NCI-H2081 (cell line): Measurements from ENCODE around the gene ATG101.

ENCODE experiments used
- DNase-seq, 2 experiments: peaks; one replicate each; lab custom pipeline; 2025; lab: John Stamatoyannopoulos, UW

ATG101 gene

DNA sequence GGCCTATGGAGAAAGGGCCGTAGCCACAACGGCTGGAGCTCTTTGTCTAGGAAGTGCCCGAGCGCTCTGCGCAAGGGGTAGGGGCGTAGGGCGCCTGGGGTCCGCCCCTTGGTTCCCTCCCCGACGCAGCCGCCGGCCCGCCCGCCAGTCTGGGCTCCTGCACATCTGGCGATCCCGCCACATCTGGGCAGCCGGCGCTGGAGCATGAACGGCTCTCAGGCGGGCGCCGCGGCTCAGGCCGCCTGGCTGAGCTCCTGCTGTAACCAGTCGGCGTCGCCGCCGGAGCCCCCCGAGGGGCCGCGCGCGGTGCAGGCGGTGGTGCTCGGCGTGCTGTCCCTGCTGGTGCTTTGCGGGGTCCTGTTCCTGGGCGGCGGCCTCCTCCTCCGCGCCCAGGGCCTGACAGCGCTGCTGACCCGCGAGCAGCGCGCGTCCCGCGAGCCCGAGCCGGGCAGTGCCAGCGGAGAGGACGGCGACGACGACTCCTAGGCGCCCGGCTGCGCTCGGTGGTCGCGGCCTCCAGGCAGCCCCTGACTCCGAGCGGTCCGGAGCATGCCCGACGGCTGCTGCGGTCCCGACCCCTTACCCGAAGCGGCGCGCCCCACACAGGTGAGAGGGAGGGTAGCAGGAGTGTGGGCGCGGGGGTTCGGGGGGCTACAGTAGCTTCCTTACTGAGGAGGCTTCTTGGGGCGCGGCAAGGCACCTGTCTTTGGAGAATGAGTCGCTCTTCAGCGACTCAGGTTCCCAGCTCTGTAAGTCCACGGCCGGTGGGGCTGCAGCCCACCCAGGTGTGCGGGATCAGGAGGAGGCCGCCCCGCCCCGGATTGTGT, 10.0 kb downstream of the ATG101 start, which contains the start of gene SMIM41:
Gene SMIM41, plus strand, starts transcription at position 129 of the 827 bp plus-strand sequence. Its CDS starts 76 bp downstream, at position 205.
- no peak for DNase-seq

DNA sequence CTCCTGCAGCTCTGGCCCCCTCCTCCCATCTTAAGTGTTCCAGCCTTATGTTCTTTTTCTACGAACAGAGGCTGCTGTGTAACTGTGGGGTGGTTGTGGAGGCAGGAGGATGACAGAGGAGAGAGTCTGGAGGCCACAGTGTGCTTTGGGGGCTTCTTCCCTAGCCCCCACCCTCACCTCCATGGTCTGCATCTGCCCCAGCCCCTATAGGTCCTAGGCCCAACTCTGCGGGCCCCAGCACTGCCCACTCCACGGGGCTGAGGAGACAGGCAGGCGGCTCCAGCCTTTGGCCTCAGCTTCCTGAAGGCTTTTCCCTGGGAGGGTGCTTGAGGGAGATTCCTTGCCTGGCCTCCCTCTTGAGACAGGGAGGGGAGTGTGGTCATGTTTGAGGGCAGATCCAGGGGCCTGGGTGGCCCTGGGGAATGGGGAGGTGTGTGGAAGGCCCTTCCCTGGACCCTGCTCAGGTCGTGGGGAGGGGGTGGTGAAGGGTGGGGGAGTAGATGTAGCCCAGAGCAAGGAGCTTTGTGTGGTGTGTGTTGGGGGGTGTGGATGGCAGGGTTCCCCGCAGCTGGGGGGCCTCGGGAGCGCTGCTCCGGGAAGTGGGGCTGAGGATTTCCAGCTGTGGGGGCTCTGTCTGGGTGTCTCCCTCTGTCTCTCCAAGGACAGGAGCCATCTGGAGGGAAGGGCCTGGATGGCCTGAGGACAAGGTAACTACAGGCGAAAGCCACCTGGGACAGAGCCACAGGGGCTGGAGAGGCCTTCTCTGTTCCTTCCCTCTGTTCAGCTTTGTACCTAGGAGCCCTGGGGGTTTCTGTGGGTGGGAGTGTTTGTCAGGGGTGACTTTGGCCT, 10.8 kb downstream of the ATG101 start:
- peak in 1 of 2 experiments; percentile 63 for DNase-seq

DNA sequence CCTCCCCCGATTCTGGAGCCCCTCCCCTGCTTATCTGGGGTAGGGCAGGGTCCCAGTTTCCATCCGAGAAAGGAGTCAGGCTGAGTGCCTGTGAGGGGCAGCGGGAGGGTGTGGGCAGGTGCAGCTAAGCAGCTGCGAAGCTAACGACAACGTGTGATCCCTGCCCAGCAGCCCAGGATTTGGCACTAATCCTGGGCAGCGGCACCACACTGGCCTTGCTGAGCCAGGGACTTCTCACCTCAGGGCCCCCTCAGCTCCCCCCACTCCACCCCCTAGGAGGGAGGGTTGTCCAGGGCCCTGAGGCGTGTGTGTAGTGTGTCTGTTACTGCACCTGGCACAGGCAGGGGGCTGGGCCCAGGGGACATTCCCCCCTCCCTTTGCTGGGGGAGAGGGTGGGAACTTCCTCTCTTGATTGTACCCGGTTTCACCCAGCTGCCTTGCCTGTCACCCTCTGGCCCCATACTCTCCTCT, 11.5 kb downstream of the ATG101 start:
- DNase-seq = peak; percentile 92 to 96

DNA sequence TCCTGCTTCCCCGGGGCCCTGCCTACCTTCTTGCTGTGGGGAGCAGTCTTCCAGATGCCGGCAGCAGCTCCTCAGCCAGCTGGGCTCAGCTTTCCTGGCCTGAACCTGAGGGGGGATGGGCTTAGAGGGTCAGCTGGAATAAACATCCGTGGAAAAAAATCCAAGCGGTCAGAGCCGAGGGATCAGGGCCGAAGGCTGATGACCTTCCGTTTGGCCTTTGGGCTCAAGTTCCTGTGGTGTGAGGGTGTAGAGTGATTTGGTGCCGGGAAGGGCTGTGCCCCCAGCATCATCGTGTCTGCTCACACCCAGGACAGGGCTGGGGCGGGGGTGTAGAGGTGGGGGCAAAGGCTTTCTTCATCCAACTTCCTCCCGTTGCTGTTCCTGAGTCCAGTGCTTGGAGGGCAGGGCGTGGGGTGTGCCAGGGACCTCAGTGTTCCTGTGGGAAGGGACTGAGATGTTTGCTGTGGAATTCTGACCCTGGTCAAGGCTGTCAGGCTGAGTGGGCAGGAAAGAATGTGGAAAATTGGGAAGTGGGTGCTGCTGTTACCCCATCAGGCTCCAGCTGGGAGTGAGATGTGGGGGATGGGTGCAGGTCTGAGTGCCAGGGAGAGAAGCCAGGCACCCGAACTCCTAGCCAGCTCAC, 12.4 kb downstream of the ATG101 start:
- no peak for DNase-seq

DNA sequence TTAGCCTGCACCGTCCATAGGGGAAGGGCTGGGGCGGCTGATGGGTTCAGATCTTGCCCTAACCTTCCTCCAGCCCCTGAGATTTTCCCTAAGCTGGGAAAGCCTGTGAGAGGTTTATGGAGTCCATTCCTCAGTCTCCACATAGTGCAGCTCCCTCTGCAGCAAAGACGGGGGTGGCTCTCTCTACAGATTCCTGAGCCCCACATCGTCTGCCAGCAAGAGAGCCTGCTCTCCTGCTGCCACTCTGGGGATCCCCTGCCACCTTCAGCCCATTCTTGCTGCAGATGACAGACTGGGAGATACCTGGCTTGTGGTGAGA, 12.8 kb downstream of the ATG101 start:
- no peak for DNase-seq

DNA sequence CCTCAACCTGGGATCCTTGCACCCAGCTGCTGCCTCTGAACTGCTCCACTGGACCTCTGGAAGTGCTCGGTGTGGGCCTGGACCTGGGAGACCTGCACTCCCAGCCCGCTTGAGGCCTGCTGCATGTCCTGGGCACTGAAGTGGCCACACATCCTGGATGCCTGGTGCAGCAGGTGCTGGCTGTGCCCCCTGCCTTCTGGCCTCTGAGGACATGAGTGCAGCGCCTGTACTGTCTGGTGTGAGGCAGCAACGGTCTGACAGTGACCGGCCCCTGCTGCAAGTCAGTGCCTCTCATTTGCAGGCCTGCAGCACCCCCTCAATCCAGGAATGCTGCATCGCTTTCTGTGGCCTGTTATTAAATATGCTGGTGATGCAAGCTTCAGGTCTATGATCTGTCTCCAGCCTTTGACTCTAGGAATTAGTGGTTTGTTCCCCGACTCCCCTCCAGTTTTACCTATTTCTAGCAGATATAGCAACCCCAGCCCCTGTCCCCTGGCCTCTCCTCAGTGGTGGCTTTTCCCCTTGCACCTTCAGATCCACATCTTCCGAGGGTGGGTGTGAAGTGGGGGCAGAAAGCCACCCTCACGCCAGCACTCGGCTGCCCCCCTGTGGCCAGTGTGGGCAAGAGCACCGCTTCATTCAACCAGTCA, 13.3 kb downstream of the ATG101 start:
- DNase-seq = peak; percentile 53 to 65

DNA sequence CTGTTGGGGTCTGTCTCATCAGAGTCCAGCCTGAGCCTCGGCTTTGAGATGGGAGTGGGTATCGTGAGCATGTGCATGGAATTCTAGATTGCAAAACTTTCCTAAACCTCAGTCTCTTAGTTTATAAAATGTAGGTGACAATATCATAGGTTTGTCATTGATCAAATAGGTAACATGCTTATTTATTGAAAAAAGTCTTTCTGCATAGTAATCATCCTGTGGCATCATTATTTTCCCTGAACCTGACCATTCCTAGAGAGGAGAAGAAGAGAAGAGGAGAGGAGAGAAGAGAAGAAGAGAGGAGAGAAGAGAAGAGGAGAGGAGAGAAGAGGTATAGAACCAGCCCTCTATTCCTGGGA, 13.8 kb downstream of the ATG101 start:
- DNase-seq = no peak

DNA sequence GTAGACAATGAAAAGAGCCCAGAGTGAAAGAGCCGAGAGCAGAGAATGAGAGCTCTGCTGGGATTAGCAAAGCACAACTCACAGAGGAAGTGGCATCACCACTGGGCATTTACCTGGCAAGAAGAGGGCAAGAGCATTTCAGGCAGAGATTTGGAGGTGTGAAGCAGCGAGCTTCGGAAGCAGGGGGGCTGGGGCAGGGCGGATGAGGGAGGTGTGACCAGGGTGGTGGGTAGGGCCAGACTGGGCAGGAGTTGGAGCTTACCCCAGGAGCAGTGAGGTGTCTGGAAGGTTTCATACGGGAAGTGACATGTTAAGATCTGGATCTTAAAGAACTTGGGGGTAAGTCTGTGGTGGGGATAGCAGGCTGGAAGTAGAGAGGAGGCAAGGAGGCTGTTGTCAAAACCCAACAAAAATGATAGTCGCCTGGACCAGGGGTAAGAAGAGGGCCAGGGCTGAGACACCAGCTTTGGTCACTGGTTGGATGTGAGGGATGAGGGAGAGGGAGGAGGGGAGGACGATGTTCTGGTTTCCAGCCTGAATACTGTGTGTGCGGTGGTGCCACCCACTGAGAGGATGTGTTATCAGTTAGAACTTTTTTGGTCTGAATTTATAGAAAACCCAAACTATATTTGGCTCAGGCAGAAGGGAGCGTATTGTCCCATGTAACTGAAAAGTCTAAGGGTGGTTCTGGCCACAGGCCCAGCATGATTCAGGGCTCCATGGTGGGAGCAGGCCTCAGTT, 14.9 kb downstream of the ATG101 start:
- DNase-seq = no peak

DNA sequence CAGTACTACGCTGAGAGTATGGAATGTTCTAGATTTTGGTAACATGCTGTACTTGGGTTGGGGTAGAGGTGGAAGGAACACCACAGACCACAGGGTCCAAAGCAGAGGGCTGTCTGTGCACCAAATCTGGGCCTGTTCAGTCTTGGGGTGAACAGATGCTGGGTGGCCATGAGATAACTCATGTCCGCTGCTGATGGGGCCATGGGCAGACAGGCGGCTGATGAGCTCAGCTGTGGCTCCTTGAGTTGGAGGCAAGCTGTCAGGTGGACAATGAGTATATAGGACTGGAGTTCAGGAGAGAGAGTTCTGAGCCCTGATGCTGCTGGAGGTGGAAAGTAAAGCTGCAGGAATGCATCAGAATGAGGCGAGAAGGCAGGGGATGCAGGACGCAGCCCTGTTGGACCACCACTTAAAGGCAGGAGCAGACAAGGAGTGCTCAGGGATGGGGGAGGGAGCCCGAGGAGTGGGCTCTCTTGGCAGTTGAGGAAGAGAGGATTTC, 16.0 kb downstream of the ATG101 start:
- no peak for DNase-seq

DNA sequence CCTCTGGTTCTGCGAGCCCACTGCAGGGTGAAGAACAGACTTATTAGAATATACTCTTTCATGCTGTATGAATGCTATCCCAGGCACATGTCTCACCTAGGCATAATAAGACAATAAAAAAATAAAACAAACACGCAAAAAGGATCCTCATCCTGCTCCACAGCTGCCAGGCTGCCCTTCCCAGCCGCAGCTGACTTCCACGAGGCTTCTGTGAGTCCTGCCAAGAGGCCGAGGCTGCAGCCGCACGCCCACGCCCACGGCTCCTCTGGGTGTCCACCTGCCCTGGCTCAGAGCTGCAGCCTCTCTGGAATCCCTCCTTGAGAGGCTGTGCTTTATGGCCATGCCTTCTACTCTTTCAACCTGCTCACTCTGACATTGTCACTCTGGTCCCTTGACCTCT, 16.6 kb downstream of the ATG101 start:
- peak in 1 of 2 experiments; percentile 30 for DNase-seq

DNA sequence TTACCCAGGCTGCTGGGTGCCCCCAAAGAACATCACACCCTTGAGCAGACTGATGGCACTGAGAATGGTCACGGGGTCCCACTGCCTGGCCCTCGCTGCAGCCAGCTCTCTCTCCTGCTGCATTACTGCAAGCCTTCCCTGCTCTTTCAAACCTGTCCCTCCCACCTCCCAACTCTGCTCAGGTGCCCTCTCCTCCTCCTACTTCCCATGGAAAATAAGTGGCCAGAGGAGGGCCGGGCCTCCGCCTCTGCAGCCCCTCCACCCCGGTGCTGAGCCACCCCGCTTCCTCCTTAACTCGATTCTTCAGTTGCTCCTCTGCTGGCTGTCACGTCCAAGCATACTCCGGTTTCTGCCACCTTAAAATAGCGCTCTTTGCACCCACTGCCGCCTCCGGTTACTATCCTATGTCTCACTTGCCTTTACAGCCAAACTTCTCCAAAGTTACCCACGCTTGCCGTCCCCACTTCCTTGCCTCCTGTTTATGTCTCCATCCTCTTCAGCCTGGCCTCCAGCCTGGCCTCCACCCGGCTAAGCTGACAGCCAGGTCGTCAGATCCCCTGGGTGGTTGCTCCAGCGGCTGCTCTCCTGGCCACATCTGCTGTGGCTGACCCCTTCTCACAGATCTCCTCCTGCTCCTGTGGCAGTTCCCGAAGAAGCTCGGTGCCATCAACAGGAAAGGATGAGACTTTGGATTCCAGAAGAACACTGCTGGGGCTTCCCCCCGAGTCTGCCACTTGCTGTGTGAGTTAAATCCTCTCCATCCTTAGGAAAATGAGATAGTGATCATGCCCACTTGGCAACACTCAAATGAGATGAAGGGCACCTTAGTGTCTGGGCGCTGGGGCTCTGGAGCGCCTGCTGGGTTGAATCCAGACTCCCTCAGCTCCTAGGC, 17.4 kb downstream of the ATG101 start:
- DNase-seq = no peak

DNA sequence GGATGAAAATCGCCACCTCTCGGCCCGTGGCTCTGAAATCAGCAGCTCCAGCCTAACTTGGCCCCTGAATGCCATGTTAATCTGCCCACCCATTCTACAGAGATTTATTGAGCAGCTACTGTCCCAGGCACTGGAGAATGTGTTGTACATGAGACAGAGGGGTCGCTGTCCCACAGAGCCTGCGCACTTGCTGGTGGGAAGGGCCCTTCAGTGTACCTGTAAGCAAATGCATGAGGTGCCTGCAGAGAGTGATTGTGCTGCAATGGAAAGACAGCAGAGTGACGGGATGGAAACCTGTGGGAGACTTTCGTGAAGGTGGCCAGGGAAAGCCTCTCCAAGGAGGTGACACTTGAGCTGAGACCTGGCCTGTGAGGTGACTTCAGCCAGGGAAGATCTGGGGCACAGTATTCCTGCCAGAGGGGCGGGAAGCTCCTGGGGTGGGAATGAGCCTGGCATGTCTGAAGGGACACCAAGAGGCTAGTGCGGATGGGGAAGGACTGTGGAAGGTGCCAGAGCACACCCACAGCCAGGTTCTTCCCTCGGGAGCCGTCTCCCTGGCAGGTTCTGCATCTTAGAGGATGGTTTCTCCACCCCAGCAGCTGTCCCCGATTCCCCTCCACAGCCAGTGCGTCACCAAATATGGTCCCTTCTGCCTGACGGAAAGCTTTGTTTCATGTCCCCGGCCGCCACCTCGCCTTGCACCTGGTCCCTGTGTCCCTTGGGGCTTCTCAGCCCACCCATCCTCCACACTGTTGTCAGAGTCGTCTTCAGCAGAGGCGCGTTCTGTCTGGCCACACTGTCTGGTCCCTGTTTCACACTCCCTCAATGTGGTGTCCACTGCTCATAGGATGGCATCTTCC, 18.4 kb downstream of the ATG101 start:
- no peak for DNase-seq

DNA sequence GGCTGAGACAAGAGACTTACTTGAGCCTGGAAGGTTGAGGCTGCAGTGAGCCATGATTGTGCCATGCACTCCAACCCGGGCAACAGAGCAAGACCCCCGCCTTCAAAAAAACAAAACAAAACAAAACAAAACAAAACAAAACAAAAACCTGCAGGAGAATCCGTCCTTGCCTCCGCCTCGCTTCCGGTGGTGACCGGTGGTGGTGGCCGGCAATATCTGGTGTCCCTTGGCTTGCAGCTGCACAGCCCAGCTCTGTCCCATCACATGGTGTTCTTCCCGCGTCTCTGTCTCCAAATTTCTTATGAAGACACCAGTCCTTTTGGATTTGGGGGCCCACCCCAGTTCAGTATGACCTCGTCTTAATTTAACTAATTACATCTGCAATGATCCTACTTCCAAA, 19.7 kb downstream of the ATG101 start:
- DNase-seq = no peak

DNA sequence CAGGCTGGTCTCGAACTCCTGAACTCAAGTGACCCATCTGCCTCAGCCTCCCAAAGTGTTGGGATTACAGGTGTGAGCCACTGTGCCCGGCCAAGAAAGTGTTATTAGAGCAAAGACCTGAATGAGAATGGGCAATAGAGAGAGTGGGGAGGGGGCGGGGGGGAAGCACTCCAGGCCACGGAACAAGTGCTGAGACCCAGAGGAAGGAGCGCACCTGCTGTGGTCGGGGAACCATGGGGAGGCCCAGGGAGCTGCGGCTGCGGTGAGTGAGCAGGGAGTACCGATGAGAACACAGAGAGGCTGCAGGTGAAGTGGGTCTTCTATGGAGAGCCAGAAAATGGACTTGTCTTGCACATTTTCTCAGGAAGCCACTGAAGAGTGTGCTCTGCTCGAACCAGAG, 20.5 kb downstream of the ATG101 start:
- DNase-seq = no peak

DNA sequence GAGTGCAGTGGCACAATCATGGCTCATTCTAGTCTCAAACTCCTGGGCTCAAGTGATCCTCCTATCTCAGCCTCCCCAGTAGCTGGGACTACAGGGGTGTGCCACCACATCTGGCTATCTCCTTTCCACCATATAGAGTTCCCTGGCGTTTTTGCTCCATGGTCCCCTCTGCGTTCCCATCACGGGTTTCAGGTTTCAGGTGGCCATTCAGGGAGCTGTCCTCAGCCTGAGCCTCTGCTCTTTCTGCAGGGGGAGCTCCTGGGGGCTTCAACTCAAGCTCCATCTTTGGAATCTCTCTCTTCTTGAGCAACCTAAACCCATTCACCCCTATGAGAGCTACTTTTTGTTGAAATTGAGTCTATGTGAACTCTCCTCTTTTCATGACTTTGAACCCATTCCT, 21.3 kb downstream of the ATG101 start:
- no peak for DNase-seq

DNA sequence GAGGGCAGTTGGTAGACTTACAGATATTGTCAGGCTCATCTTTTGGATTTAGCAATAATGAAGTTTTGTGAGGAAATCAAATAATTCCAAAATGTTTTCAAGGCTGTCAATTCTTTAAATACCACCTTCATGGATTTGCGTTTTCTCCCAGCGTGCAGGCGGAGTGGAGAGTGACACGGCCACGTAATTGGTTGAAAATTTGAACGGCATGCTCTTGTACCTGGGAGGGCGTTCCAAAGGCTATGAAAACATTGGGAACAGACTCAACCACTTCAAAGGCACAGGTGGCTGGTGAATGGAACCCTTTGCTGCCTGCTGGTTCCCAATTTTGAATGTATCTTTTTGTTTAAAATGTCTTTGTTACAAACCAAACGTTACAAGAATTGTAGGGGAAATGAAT, 22.1 kb downstream of the ATG101 start:
- peak in 1 of 2 experiments; percentile 8 for DNase-seq

DNA sequence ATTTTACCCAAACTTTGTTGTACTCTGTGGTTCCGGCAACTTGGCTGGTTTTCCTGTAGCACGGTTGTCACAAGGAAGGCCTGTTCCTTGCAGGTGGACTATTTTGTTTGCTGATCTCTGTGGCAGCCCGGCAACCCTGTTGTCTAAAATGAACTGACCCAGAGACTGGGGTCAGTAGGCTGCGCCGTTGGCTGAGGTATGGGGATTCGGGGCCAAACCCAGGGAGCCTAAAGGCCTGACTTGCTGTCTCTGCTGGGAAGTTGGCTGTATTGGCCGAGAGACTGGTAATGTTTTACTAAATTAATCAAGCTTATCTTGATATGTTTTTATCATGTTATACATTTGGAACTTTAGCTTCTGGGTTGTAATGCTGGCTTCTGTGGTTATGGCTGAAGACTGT, 23.6 kb downstream of the ATG101 start:
- DNase-seq = no peak

DNA sequence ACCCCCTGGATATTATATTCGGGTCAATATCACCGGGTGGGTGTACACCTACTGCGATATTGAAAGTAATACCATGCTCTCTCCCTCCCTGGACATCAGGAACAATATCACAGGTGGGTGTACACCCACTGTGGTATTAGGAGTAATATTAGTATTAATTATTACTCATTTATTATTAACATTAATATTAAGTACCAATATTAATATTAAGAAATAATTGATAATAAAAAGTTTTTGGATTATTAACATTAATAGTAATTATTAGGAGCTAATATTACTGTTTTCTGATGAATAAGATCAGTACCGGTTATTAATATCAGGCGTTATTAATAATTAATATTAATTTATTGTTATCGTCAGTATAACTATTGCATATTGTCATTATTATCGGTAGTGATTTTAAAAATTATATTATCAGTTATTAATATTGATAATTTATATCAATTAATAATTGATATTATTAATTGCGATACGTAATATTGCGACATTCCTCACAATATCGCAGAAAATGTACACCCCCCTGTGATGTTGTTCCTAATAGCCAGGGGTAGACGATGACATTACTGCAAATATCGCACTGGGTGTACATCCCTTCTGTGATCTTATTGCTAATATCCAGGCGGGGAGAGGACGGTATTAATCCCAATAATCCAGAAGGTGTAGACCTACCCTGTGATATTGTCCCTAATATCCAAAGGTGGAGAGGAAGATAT, 26.7 kb downstream of the ATG101 start:
- no peak for DNase-seq
